GM23338 (cell line): ENCODE results near the gene ANKRD61. TPM values are rescaled to one million over a fixed set of nuclear protein-coding genes. Genes with fewer than 3 reads are reported as not detected.

Source experiments
- ATAC-seq: fragments of 200-7000 bp; cut with Tn5 transposase; 3 replicates; pipeline ENCODE4 v1.9.1; 2020
- DNase-seq: peaks from one replicate; pipeline ENCODE4 v3.0.0-alpha.2; 2015; ENCODE audit warnings: low spot score
- H2AFZ ChIP-seq: fragments of 200-600 bp; sonication (generic); 2 replicates; pipeline ENCODE4 v1.8.0; 2016; ENCODE audit warnings: antibody characterized with exemption, mild to moderate bottlenecking, moderate library complexity
- H3F3A ChIP-seq: fragments of 200-600 bp; sonication (generic); replicated peaks from 2 replicates; pipeline ENCODE4 v1.8.0; 2017; ENCODE audit warnings: antibody characterized with exemption, mixed run types, low read depth
- H3K27ac ChIP-seq: fragments of 200-600 bp; sonication (generic); 2 replicates; pipeline ENCODE4 v1.6.1; 2016; ENCODE audit warnings: low read depth
- H3K27me3 ChIP-seq: fragments of 200-600 bp; sonication (generic); 2 replicates; pipeline ENCODE4 v1.8.0; 2016; ENCODE audit warnings: mild to moderate bottlenecking, mixed run types, moderate library complexity; ENCODE audit not compliant: insufficient read depth
- H3K36me3 ChIP-seq: fragments of 200-600 bp; sonication (generic); 2 replicates; pipeline ENCODE4 v1.8.0; 2016; ENCODE audit warnings: mild to moderate bottlenecking; ENCODE audit not compliant: insufficient read depth
- H3K4me1 ChIP-seq: fragments of 200-600 bp; sonication (generic); 2 replicates; pipeline ENCODE4 v1.8.0; 2016; ENCODE audit warnings: mild to moderate bottlenecking, moderate library complexity; ENCODE audit not compliant: insufficient read depth
- H3K4me2 ChIP-seq: fragments of 200-600 bp; sonication (generic); 2 replicates; pipeline ENCODE4 v1.7.1; 2017; ENCODE audit warnings: mixed run types
- H3K4me3 ChIP-seq: fragments of 200-600 bp; sonication (generic); 2 replicates; pipeline ENCODE4 v1.6.1; 2016; ENCODE audit warnings: mixed run types
- H3K79me2 ChIP-seq: fragments of 200-600 bp; sonication (generic); replicated peaks from 2 replicates; pipeline ENCODE4 v1.8.0; 2017; ENCODE audit warnings: mild to moderate bottlenecking; ENCODE audit not compliant: insufficient read depth
- H3K9me2 ChIP-seq: fragments of 200-600 bp; sonication (generic); 2 replicates; pipeline ENCODE4 v1.8.0; 2017; ENCODE audit not compliant: insufficient read depth
- H4K20me1 ChIP-seq: fragments of 200-600 bp; sonication (generic); replicated peaks from 2 replicates; pipeline ENCODE4 v1.8.0; 2017; ENCODE audit warnings: mild to moderate bottlenecking; ENCODE audit not compliant: insufficient read depth
- H3K27ac Mint-ChIP-seq: 2 replicates; pipeline ENCODE4 v1.8.0; 2020; ENCODE audit warnings: inconsistent platforms, mild to moderate bottlenecking, moderate library complexity, mixed read lengths
- H3K27me3 Mint-ChIP-seq: 3 replicates; pipeline ENCODE4 v1.8.0; 2022; ENCODE audit warnings: low read depth, mild to moderate bottlenecking, moderate library complexity, mixed read lengths, inconsistent platforms; ENCODE audit not compliant: insufficient read depth, poor library complexity
- H3K36me3 Mint-ChIP-seq: 3 replicates; pipeline ENCODE4 v1.8.0; 2021; ENCODE audit warnings: low read depth, mild to moderate bottlenecking, inconsistent platforms, moderate library complexity, mixed read lengths
- H3K4me1 Mint-ChIP-seq: 3 replicates; pipeline ENCODE4 v1.8.0; 2020; ENCODE audit warnings: mild to moderate bottlenecking, inconsistent platforms, mixed read lengths
- H3K4me3 Mint-ChIP-seq: 3 replicates; pipeline ENCODE4 v1.8.0; 2021; ENCODE audit warnings: moderate library complexity, mild to moderate bottlenecking, inconsistent platforms, mixed read lengths
- H3K9me3 Mint-ChIP-seq: 3 replicates; pipeline ENCODE4 v1.8.0; 2020; ENCODE audit warnings: moderate library complexity, mild to moderate bottlenecking, inconsistent platforms, mixed read lengths
- CTCF ChIP-seq, 2 experiments: fragments of 200-600 bp in 1 of 2; sonication (generic) in 1 of 2; conservative IDR thresholded peaks; 2 replicates each; pipeline versions ENCODE4 v1.5.1 to v1.6.1; 2016 to 2017; ENCODE audit warnings: antibody characterized with exemption in 2 of 2, low read depth in 2 of 2, mild to moderate bottlenecking in 2 of 2, moderate library complexity in 1 of 2
- EZH2 ChIP-seq: fragments of 200-600 bp; sonication (generic); IDR thresholded peaks from one replicate; pipeline ENCODE4 v1.8.0; 2017; ENCODE audit warnings: antibody characterized with exemption, mild to moderate bottlenecking, low read depth; ENCODE audit not compliant: unreplicated experiment
- EZH2phosphoT487 ChIP-seq: fragments of 200-600 bp; sonication (generic); IDR thresholded peaks from one replicate; pipeline ENCODE4 v1.8.1; 2018; ENCODE audit warnings: antibody characterized with exemption; ENCODE audit not compliant: unreplicated experiment
- NANOG ChIP-seq: IDR thresholded peaks from 2 replicates; pipeline ENCODE4 v1.6.1; 2016; ENCODE audit warnings: antibody characterized with exemption, borderline replicate concordance
- REST ChIP-seq: IDR thresholded peaks from one replicate; pipeline ENCODE4 v1.6.1; 2018; ENCODE audit warnings: antibody characterized with exemption; ENCODE audit not compliant: unreplicated experiment
- STAT1 ChIP-seq: IDR thresholded peaks from one replicate; pipeline ENCODE4 v1.6.1; 2016; ENCODE audit warnings: antibody characterized with exemption; ENCODE audit not compliant: unreplicated experiment
- polyA plus RNA-seq: library from polyadenylated mRNA; unstranded; fragments of >200 nt; fragmentation: Nextera tagmentation; extraction: Ambion mirVana; gene quantifications from 2 replicates; pipeline ENCODE4 v1.2.1, GENCODE V29; 2016
- total RNA-seq: library from RNA; depleted of rRNA; stranded (reverse); fragments of >200 nt; shearing (Covaris generic); gene quantifications from 2 replicates; pipeline ENCODE4 v1.2.3, GENCODE V29; 2014

The ANKRD61 gene
- total and polyA plus RNA-seq, 2 experiments from 2014 or later: 0.42 to 1.2 TPM

- Mint-ChIP-seq H3K4me1 (peaks cover 4% of the 10 kb centered on the region; the same call in 2 of the 3 replicates), H3K27ac (no peak overlapping the region), H3K9me3 (no peaks in the 10 kb centered on the region; the same call in 2 of the 3 replicates), H3K4me3 (no peak overlapping the region), H3K36me3 (peaks cover 89% of the 10 kb centered on the region), H3K27me3 (no peaks in the 10 kb centered on the region)
- Histone ChIP-seq H3F3A (peaks cover 8% of the 10 kb centered on the region; the same call in 1 of the 2 replicates), H3K27ac (no peak overlapping the region), H3K27me3 (no peaks in the 10 kb centered on the region), H3K4me3 (no peak overlapping the region), H3K4me2 (no peak overlapping the region), H2AFZ (no peak overlapping the region), H3K4me1 (no peaks in the 10 kb centered on the region), H4K20me1 (peaks cover 32% of the 10 kb centered on the region), H3K79me2 (peaks cover 4% of the 10 kb centered on the region; the same call in 1 of the 2 replicates), H3K36me3 (peaks cover 58% of the 10 kb centered on the region), H3K9me2 (no peaks in the 10 kb centered on the region)
- DNase-seq: peak; percentile 83
- peak; percentile 56 to 59 for TF ChIP-seq CTCF (conservative IDR thresholded peaks at IDR 0.05; ENCODE audit: low read depth in 2 of 2)
- no peak for TF ChIP-seq NANOG
- peak; percentile 98 for ATAC-seq
These were observed 5.0 kb upstream of the ANKRD61 start for GRCh38 chr7:6026011-6026819.

GRCh38 chr7:6026820-6027311 is 4.3 kb upstream of the ANKRD61 start:
- Histone ChIP-seq H3K36me3 (peaks cover 51% of the 10 kb centered on the region), H3F3A (peaks cover 8% of the 10 kb centered on the region; the same call in 1 of the 2 replicates), H3K27ac (no peak overlapping the region), H4K20me1 (peaks cover 32% of the 10 kb centered on the region), H3K4me2 (no peak overlapping the region), H3K27me3 (no peaks in the 10 kb centered on the region), H3K4me3 (no peak overlapping the region), H3K9me2 (no peaks in the 10 kb centered on the region), H3K79me2 (peaks cover 3% of the 10 kb centered on the region; the same call in 1 of the 2 replicates), H3K4me1 (no peaks in the 10 kb centered on the region), H2AFZ (no peak overlapping the region)
- TF ChIP-seq EZH2 (no peak), STAT1 (no peak), EZH2phosphoT487 (no peak), REST (no peak), CTCF (conservative IDR thresholded peaks at IDR 0.05; ENCODE audit: low read depth in 2 of 2) (no peak)
- Mint-ChIP-seq H3K4me1 (peaks cover 4% of the 10 kb centered on the region; the same call in 2 of the 3 replicates), H3K4me3 (no peak overlapping the region), H3K27ac (no peak overlapping the region; the same call in 1 of the 2 replicates), H3K9me3 (no peaks in the 10 kb centered on the region; the same call in 2 of the 3 replicates), H3K27me3 (no peaks in the 10 kb centered on the region), H3K36me3 (peaks cover 86% of the 10 kb centered on the region)
- ATAC-seq (no peak), DNase-seq (no peak)
